ENCODE measurements around the gene CYRIA. TPM values are rescaled to one million over a fixed set of nuclear protein-coding genes. Genes with fewer than 3 reads are reported as not detected.

Gene CYRIA
- polyA plus RNA-seq, 4 donors, result 0.45 to 2.8 (median 2.3) TPM

DNA sequence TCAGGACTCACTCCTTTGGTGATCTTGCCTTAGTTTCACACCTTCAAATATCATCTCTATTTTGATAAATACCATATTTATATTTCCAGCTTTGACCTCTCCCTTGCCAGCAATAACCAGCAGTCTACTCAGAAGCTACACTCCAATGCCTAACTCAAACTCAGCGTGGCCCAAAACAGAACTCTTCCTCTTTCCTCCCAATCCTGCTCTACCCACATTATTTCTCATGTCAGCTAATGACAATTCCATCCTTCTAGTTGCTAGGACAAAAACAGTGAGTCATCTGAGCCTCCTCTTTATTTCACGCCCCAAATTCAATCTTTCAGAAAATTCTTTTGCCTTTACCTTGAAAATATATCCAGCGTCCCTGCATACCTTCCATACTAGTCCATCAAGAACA, 23.5 kb downstream of the CYRIA start:
- Histone ChIP-seq H3K4me3 (ENCODE audit: low read depth in 1 of 3, low read length in 3 of 3) (no peak overlapping the region), H3K27me3 (ENCODE audit: control insufficient read depth in 3 of 3, insufficient read depth in 3 of 3, low read length in 3 of 3) (peaks cover 0 to 3% (median 0%) of the 10 kb centered on the region in 3 donors), H3K9me3 (ENCODE audit: control insufficient read depth in 2 of 2, insufficient read depth in 1 of 2, low read depth in 1 of 2, low read length in 1 of 2) (no peaks in the 10 kb centered on the region), H3K36me3 (ENCODE audit: control insufficient read depth in 3 of 3, insufficient read depth in 2 of 3, low read depth in 1 of 3, low read length in 3 of 3) (no peaks in the 10 kb centered on the region), H3K4me1 (ENCODE audit: control insufficient read depth in 3 of 3, insufficient read depth in 2 of 3, low read depth in 1 of 3, low read length in 2 of 3) (no peaks in the 10 kb centered on the region), H3K27ac (ENCODE audit: low read depth in 1 of 3, low read length in 2 of 3) (no peak overlapping the region)
- DNase-seq (no peak), FAIRE-seq (no peak)
- WGBS, 3 donors, result 86 to 88% (median 87%) methylated on average over 3 of the region's 3 CpGs

DNA sequence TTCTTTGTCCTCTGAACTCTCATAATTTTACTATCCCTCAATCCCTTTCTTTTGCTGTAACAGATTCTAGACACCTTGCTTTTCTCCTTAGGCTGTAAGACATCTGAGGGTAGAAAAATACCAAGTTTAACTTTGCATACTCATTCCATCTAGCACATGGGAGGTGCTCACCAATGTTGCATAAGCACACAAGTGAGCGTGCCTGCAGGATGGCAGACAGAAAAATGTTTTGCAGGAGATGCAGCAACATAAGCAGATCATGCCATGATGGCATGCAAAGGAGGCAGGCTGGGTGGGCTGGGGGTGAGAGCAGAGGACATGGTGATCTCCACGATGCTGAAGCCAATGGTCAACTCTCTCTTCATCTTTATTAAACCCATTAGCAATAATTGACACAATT, 24.1 kb downstream of the CYRIA start:
- Histone ChIP-seq H3K27ac (ENCODE audit: low read depth in 1 of 3, low read length in 2 of 3) (no peak overlapping the region), H3K27me3 (ENCODE audit: control insufficient read depth in 3 of 3, insufficient read depth in 3 of 3, low read length in 3 of 3) (peaks cover 0 to 3% (median 0%) of the 10 kb centered on the region in 3 donors), H3K36me3 (ENCODE audit: control insufficient read depth in 3 of 3, insufficient read depth in 2 of 3, low read depth in 1 of 3, low read length in 3 of 3) (no peaks in the 10 kb centered on the region), H3K4me3 (ENCODE audit: low read depth in 1 of 3, low read length in 3 of 3) (no peak overlapping the region), H3K9me3 (ENCODE audit: control insufficient read depth in 2 of 2, insufficient read depth in 1 of 2, low read depth in 1 of 2, low read length in 1 of 2) (no peaks in the 10 kb centered on the region), H3K4me1 (ENCODE audit: control insufficient read depth in 3 of 3, insufficient read depth in 2 of 3, low read depth in 1 of 3, low read length in 2 of 3) (no peaks in the 10 kb centered on the region)
- no peak for DNase-seq
- WGBS, 3 donors, result 75 to 91% (median 77%) methylated on average over 2 of the region's 2 CpGs
- no peak for FAIRE-seq

DNA sequence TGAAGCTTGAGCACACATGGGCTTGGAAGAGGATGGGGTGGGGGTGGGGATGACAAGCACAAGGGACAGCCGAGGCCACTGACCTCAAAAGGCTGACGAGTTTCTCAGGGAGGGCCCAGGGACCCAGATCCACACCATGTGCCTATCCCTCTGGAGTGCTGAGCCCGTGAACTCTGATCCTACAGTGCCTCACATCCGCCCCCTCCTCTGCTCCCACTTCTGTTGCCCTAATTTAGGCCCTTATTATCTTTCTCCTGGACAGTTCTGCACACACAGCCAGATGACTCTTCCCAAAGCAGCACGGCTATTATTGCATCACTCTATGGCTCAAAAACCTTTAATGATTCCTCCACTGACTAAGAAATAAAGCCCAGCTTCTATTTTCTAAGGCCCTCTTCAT, 24.8 kb downstream of the CYRIA start:
- H3K4me1 ChIP-seq (ENCODE audit: control insufficient read depth in 3 of 3, insufficient read depth in 2 of 3, low read depth in 1 of 3, low read length in 2 of 3), result no peaks in the 10 kb centered on the region
- 47 to 61% (median 59%) methylated on average over 4 to 5 of the region's 5 CpGs for WGBS, 3 donors

DNA sequence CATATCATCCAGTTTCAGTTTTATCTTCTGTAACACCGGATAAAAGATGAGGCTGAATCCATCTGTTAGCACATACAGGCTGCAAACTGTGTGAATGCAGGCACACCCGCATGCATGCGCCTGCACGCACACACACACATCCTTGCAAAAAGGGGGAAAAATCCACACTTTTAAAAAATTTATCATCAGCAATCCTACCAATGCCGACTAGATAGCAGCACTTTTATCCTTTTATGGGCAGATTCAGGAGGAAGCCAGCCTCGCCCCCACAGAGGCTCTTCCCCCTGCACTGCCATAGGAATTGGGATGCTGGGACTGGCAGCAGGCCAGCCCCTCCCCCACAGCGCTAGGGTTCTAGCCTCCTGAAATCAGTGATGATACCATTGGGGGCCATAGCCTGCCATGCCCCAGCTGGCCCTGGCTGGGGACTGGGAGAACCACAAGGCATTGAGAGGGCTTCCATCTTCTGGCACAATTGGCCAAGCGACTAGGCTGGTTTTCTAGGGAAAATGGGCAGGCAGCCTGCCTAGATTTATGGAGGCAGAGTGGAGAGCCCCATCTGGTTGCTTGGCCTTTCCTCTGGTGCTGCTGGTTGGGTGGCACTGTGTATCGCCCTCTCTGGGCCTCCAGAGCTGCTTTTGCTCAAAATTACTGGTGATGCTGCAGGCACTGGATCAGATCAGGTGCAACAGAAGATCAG, 25.5 kb downstream of the CYRIA start:
- WGBS, 3 donors, result 78 to 85% (median 80%) methylated on average over 9 of the region's 9 CpGs
- no peaks in the 10 kb centered on the region for H3K4me1 ChIP-seq (ENCODE audit: control insufficient read depth in 3 of 3, insufficient read depth in 2 of 3, low read depth in 1 of 3, low read length in 2 of 3)
- H3K4me3 ChIP-seq (ENCODE audit: low read depth in 1 of 3, low read length in 3 of 3), result no peak overlapping the region
- no peak for DNase-seq
- no peak overlapping the region for H3K27ac ChIP-seq (ENCODE audit: low read depth in 1 of 3, low read length in 2 of 3)
- peaks cover 0 to 5% (median 0%) of the 10 kb centered on the region in 3 donors for H3K27me3 ChIP-seq (ENCODE audit: control insufficient read depth in 3 of 3, insufficient read depth in 3 of 3, low read length in 3 of 3)
- no peaks in the 10 kb centered on the region for H3K9me3 ChIP-seq (ENCODE audit: control insufficient read depth in 2 of 2, insufficient read depth in 1 of 2, low read depth in 1 of 2, low read length in 1 of 2)
- FAIRE-seq, result no peak
- H3K36me3 ChIP-seq (ENCODE audit: control insufficient read depth in 3 of 3, insufficient read depth in 2 of 3, low read depth in 1 of 3, low read length in 3 of 3), result no peaks in the 10 kb centered on the region

More for the DNA sequence above, 24.8 kb downstream of the CYRIA start:
- Histone ChIP-seq H3K4me3 (ENCODE audit: low read depth in 1 of 3, low read length in 3 of 3) (no peak overlapping the region), H3K36me3 (ENCODE audit: control insufficient read depth in 3 of 3, insufficient read depth in 2 of 3, low read depth in 1 of 3, low read length in 3 of 3) (no peaks in the 10 kb centered on the region), H3K27me3 (ENCODE audit: control insufficient read depth in 3 of 3, insufficient read depth in 3 of 3, low read length in 3 of 3) (peaks cover 0 to 5% (median 0%) of the 10 kb centered on the region in 3 donors), H3K9me3 (ENCODE audit: control insufficient read depth in 2 of 2, insufficient read depth in 1 of 2, low read depth in 1 of 2, low read length in 1 of 2) (no peaks in the 10 kb centered on the region), H3K27ac (ENCODE audit: low read depth in 1 of 3, low read length in 2 of 3) (no peak overlapping the region)
- FAIRE-seq (no peak), DNase-seq (no peak)

DNA sequence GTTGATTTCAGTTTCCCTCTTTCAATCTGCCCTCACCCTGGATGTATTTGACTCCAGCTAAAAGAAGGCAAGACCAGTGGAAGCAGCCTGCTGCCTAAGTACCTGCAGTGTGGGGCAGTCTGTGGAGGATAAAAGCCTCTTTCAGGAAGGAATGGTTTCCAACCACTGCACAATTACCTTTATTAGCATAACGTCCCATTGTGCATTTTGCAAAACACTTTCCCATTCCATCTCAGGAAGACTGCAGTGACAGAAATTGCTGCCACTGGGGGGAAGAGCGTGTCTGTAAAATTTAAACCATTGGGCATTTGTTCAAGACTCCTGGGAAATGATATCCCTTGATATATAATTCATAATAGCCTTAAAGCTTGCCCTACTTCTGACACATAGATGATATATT, 26.2 kb downstream of the CYRIA start:
- no peaks in the 10 kb centered on the region for H3K36me3 ChIP-seq (ENCODE audit: control insufficient read depth in 3 of 3, insufficient read depth in 2 of 3, low read depth in 1 of 3, low read length in 3 of 3)
- H3K27ac ChIP-seq (ENCODE audit: low read depth in 1 of 3, low read length in 2 of 3), result no peak overlapping the region
- 54 to 69% (median 61%) methylated on average over 2 of the region's 2 CpGs for WGBS, 3 donors
- H3K4me1 ChIP-seq (ENCODE audit: control insufficient read depth in 3 of 3, insufficient read depth in 2 of 3, low read depth in 1 of 3, low read length in 2 of 3), result no peaks in the 10 kb centered on the region
- H3K27me3 ChIP-seq (ENCODE audit: control insufficient read depth in 3 of 3, insufficient read depth in 3 of 3, low read length in 3 of 3), result peaks cover 0 to 5% (median 0%) of the 10 kb centered on the region in 3 donors
- H3K4me3 ChIP-seq (ENCODE audit: low read depth in 1 of 3, low read length in 3 of 3), result no peak overlapping the region
- FAIRE-seq (no peak), DNase-seq (no peak)
- no peaks in the 10 kb centered on the region for H3K9me3 ChIP-seq (ENCODE audit: control insufficient read depth in 2 of 2, insufficient read depth in 1 of 2, low read depth in 1 of 2, low read length in 1 of 2)

DNA sequence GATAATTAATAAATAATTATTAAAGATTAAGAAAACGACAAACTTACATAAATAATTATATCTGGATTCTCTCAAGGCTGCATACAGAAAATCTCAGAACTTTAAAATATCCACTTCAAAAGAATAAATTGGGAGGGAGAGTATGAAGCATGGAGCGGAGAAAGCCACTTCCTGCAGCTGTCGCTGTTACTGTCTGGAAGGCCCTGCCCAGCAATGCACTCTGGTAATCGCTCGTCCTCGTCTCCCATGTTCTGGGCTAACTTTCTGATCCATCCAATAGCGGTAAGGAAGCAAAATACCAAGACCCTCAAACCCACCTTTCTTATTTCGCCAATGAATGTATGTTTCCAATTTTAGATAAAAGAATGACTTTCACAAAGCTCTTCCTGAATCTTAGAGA, 26.7 kb downstream of the CYRIA start:
- WGBS, 3 donors, result 50 to 65% (median 53%) methylated on average over 8 of the region's 8 CpGs
- Histone ChIP-seq H3K4me1 (ENCODE audit: control insufficient read depth in 3 of 3, insufficient read depth in 2 of 3, low read depth in 1 of 3, low read length in 2 of 3) (no peaks in the 10 kb centered on the region), H3K4me3 (ENCODE audit: low read depth in 1 of 3, low read length in 3 of 3) (no peak overlapping the region), H3K36me3 (ENCODE audit: control insufficient read depth in 3 of 3, insufficient read depth in 2 of 3, low read depth in 1 of 3, low read length in 3 of 3) (no peaks in the 10 kb centered on the region), H3K9me3 (ENCODE audit: control insufficient read depth in 2 of 2, insufficient read depth in 1 of 2, low read depth in 1 of 2, low read length in 1 of 2) (no peaks in the 10 kb centered on the region), H3K27me3 (ENCODE audit: control insufficient read depth in 3 of 3, insufficient read depth in 3 of 3, low read length in 3 of 3) (peaks cover 0 to 7% (median 0%) of the 10 kb centered on the region in 3 donors), H3K27ac (ENCODE audit: low read depth in 1 of 3, low read length in 2 of 3) (no peak overlapping the region)
- DNase-seq, result no peak
- FAIRE-seq, result no peak

DNA sequence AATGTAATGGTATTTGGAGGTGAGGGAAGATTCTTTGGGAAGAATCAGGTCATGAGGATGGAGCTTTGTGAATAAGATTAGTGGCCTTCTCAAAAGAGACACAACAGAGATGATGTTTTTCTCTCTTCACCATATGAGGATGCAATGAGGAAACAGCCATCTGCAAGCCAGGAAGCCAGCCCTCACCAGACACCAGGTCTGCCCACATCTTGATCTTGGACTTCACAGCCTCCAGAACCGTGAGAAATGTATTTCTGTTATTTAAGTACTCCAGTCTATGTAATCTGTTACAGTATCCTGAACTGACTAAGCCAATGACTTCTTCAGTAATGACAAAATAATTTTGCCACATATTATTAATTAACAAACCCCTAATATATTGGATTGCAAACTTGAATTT, 28.3 kb downstream of the CYRIA start:
- H3K9me3 ChIP-seq (ENCODE audit: control insufficient read depth in 2 of 2, insufficient read depth in 1 of 2, low read depth in 1 of 2, low read length in 1 of 2), result no peaks in the 10 kb centered on the region
- WGBS, 3 donors, result 67 to 91% (median 88%) methylated on average over 1 of the region's 1 CpG
- no peak overlapping the region for H3K4me3 ChIP-seq (ENCODE audit: low read depth in 1 of 3, low read length in 3 of 3)
- no peaks in the 10 kb centered on the region for H3K4me1 ChIP-seq (ENCODE audit: control insufficient read depth in 3 of 3, insufficient read depth in 2 of 3, low read depth in 1 of 3, low read length in 2 of 3)
- FAIRE-seq (no peak), DNase-seq (no peak)
- H3K27me3 ChIP-seq (ENCODE audit: control insufficient read depth in 3 of 3, insufficient read depth in 3 of 3, low read length in 3 of 3), result peaks cover 0 to 8% (median 0%) of the 10 kb centered on the region in 3 donors
- H3K27ac ChIP-seq (ENCODE audit: low read depth in 1 of 3, low read length in 2 of 3), result no peak overlapping the region
- no peaks in the 10 kb centered on the region for H3K36me3 ChIP-seq (ENCODE audit: control insufficient read depth in 3 of 3, insufficient read depth in 2 of 3, low read depth in 1 of 3, low read length in 3 of 3)

DNA sequence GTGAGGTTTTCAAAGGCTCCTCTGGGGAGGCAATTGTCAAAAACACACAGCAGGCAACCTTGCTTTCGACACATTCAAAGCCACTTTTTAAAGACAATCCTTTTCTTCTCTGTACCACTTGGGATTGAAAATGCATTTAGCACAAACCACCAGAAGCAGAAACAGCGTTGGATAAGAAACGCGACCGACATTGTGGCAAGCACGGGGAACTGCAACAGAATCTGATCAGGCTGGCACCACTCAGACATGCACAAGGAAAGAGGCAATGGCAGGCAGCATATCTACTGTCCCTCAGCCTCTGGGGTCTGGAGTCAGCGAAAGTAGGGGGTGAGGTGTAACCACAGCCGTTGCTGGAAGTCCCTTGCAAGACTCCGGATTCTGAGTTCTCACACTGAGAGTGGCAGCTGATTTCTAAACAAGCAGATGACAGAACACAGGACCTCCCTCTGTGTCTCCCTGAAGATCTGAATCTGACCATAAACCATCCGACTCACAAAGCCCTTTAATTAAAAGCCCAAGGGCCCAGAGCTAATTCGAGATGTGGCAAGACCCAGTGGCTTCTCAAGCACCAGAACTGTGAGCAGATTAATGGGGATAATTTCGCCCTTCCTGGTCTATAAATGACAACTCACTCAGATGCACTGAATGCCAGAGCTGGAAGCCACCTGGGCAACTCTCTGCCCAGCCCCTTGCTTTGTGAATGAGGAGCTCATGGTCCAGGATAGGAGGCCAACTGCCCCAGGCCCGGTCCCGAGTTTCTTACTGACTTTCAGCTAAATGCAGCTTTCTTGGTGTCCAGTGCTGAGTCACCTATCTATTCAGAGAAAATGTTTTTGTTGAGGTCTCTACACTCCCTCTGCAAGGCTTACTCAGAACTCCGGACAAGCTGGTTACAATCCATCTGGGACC, 29.6 kb downstream of the CYRIA start:
- no peaks in the 10 kb centered on the region for H3K9me3 ChIP-seq (ENCODE audit: control insufficient read depth in 2 of 2, insufficient read depth in 1 of 2, low read depth in 1 of 2, low read length in 1 of 2)
- peaks cover 0 to 8% (median 0%) of the 10 kb centered on the region in 3 donors for H3K27me3 ChIP-seq (ENCODE audit: control insufficient read depth in 3 of 3, insufficient read depth in 3 of 3, low read length in 3 of 3)
- FAIRE-seq (no peak), DNase-seq (no peak)
- peak overlapping the region in 1 of 3 donors; percentile 4 for H3K27ac ChIP-seq (ENCODE audit: low read depth in 1 of 3, low read length in 2 of 3)
- 62 to 66% (median 64%) methylated on average over 15 of the region's 15 CpGs for WGBS, 3 donors
- no peaks in the 10 kb centered on the region for H3K36me3 ChIP-seq (ENCODE audit: control insufficient read depth in 3 of 3, insufficient read depth in 2 of 3, low read depth in 1 of 3, low read length in 3 of 3)
- no peaks in the 10 kb centered on the region for H3K4me1 ChIP-seq (ENCODE audit: control insufficient read depth in 3 of 3, insufficient read depth in 2 of 3, low read depth in 1 of 3, low read length in 2 of 3)
- H3K4me3 ChIP-seq (ENCODE audit: low read depth in 1 of 3, low read length in 3 of 3), result no peak overlapping the region

All from small intestine (tissue), 7 donors.